ENCODE results near the gene OTOA.

DNA sequence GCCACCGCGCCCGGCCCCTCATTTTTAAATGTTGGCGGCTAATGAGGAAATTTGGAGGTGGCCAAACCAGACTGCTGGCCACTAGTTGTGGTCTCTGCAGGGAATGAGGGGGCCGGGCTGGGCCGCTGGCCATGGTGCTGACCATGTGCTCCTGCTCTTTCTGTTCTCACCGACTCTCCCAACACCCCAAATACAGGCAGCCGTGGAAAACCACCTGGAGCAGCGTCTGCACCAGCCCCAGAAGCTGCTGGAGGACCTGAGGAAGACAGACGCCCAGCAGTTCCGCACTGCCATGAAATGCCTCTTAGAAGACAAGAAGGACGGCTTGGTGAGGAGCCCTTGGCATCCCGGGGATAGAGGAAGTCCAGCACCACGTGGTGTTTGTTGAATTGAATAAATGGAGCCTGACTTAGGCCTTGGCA lies 21.3 kb downstream of the OTOA start:
- TF ChIP-seq, protein P1, sequence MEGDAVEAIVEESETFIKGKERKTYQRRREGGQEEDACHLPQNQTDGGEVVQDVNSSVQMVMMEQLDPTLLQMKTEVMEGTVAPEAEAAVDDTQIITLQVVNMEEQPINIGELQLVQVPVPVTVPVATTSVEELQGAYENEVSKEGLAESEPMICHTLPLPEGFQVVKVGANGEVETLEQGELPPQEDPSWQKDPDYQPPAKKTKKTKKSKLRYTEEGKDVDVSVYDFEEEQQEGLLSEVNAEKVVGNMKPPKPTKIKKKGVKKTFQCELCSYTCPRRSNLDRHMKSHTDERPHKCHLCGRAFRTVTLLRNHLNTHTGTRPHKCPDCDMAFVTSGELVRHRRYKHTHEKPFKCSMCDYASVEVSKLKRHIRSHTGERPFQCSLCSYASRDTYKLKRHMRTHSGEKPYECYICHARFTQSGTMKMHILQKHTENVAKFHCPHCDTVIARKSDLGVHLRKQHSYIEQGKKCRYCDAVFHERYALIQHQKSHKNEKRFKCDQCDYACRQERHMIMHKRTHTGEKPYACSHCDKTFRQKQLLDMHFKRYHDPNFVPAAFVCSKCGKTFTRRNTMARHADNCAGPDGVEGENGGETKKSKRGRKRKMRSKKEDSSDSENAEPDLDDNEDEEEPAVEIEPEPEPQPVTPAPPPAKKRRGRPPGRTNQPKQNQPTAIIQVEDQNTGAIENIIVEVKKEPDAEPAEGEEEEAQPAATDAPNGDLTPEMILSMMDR (IDR thresholded peaks at IDR 0.05; ENCODE audit: extremely low read depth in 1 of 2, insufficient read depth in 1 of 2, low read depth in 1 of 2, low read length in 2 of 2): no peak
- TF ChIP-seq POLR2A (IDR thresholded peaks at IDR 0.05; ENCODE audit: low read depth, low read length) (no peak), FOS (IDR thresholded peaks at IDR 0.05; ENCODE audit: borderline replicate concordance, insufficient read depth, low read length) (no peak), POLR2AphosphoS5 (IDR thresholded peaks at IDR 0.05; ENCODE audit: insufficient read depth, low read depth, low read length) (no peak), MYC (IDR thresholded peaks at IDR 0.05; ENCODE audit: low read depth, low read length) (no peak), EZH2 (IDR thresholded peaks at IDR 0.05; ENCODE audit: borderline replicate concordance, low read depth, low read length, severe bottlenecking) (no peak), JUN (IDR thresholded peaks at IDR 0.05; ENCODE audit: borderline replicate concordance, insufficient read depth, insufficient read length, low read depth) (no peak)
- TF ChIP-seq, protein P2, sequence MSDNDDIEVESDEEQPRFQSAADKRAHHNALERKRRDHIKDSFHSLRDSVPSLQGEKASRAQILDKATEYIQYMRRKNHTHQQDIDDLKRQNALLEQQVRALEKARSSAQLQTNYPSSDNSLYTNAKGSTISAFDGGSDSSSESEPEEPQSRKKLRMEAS (IDR thresholded peaks at IDR 0.05; ENCODE audit: insufficient read depth, insufficient read length): no peak

Data from endothelial cell of umbilical vein (primary cell).